Vagina (tissue), 2 donors: Measurements from ENCODE around the gene RGS9BP.

Experiments used
- CTCF ChIP-seq, 3 experiments: fragments of 450-650 bp in 2 of 3; fragments of 200-600 bp in 1 of 3; sonication (generic) in 1 of 3; IDR thresholded peaks; one replicate each; pipeline ENCODE4 v1.5.1; 2017 to 2019; ENCODE audit warnings: antibody characterized with exemption in 3 of 3, mild to moderate bottlenecking in 2 of 3, moderate library complexity in 2 of 3
- POLR2A ChIP-seq, 2 donors: fragments of 450-650 bp; IDR thresholded peaks; one replicate each; pipeline ENCODE4 v1.6.1; 2017; ENCODE audit warnings: antibody characterized with exemption in 2 of 2, mild to moderate bottlenecking in 2 of 2, moderate library complexity in 2 of 2
- POLR2AphosphoS5 ChIP-seq, 2 donors: sonication (generic); formaldehyde crosslinking; IDR thresholded peaks; one replicate each; pipeline ENCODE4 v1.9.0; 2017; ENCODE audit warnings: antibody characterized with exemption in 2 of 2, mild to moderate bottlenecking in 2 of 2, low read depth in 1 of 2; ENCODE audit not compliant: insufficient read depth in 1 of 2

GRCh38 chr19:32719611-32720059 lies 44.0 kb downstream of the RGS9BP start, which contains the start of gene TDRD12:
- TF ChIP-seq CTCF (IDR thresholded peaks at IDR 0.05), result no peak
- TF ChIP-seq POLR2A (IDR thresholded peaks at IDR 0.05), result no peak
- no peak for TF ChIP-seq POLR2AphosphoS5 (IDR thresholded peaks at IDR 0.05; ENCODE audit: insufficient read depth in 1 of 2, low read depth in 1 of 2)
